ENCODE measurements around the gene YPEL1. TPM values are rescaled to one million over a fixed set of nuclear protein-coding genes. Genes with fewer than 3 reads are reported as not detected.

Gene YPEL1
- total RNA-seq, 4 donors from 2014 or later: 6.3 to 43.1 (median 16.5) TPM

DNA sequence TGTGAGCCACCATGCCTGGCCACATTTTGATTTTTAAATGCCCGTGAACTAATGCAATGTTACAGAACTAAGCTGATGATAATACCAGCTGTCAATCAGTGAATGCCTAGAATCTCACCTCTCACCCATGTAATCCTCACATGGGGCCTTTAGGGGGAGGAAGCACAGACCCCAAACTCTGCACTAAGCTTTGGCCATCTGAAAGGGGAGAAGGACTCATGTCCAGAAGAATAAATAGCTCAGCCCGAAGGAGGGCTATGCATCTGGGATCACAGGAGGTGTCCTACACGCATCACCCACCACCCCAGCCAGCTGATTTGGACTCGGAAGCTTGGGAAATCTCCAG lies 36.0 kb upstream of the YPEL1 start:
- no peak for DNase-seq (ENCODE audit: low spot score in 2 of 2)
- no peak overlapping the region for H3K4me3 ChIP-seq
- peak overlapping the region in 1 of 4 donors; percentile 32 for H3K27ac ChIP-seq
- no peak for TF ChIP-seq EP300 (IDR thresholded peaks at IDR 0.05)
- TF ChIP-seq CTCF (IDR thresholded peaks at IDR 0.05): no peak
- no peak for TF ChIP-seq POLR2A (IDR thresholded peaks at IDR 0.05)
- no peaks in the 10 kb centered on the region for H3K9me3 ChIP-seq
- peaks cover 0 to 64% (median 10%) of the 10 kb centered on the region in 3 donors for H3K36me3 ChIP-seq
- H3K27me3 ChIP-seq: no peaks in the 10 kb centered on the region
- 91 to 97% methylated on average over 4 of the region's 4 CpGs for WGBS, 2 donors
- H3K4me1 ChIP-seq: peaks cover 0 to 22% (median 6%) of the 10 kb centered on the region in 4 donors

DNA sequence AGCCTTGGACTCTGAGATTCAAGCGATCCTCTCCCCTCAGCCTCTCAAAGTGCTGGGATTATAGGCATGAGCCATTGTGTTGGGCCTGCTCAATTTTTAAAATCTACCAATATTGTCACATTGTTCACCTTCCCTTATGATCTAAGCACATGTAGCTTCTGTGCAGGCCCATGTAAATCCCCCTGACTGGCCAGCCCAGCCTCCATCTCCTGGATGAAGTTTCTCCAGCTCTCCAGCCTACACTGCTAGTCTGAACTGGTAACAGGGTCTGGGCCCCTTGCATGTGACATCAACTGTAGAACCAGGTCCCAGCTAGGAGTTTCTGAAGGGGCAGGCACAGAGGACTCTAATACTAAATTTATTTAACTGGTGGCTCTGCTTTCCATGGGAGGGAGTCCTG lies 32.8 kb upstream of the YPEL1 start:
- Histone ChIP-seq H3K27ac (no peak overlapping the region), H3K36me3 (peaks cover 0 to 95% (median 15%) of the 10 kb centered on the region in 3 donors), H3K4me3 (no peak overlapping the region), H3K27me3 (no peaks in the 10 kb centered on the region), H3K9me3 (no peaks in the 10 kb centered on the region), H3K4me1 (peaks cover 0 to 7% (median 2%) of the 10 kb centered on the region in 4 donors)
- TF ChIP-seq CTCF (IDR thresholded peaks at IDR 0.05): no peak
- TF ChIP-seq EP300 (IDR thresholded peaks at IDR 0.05): no peak
- TF ChIP-seq POLR2A (IDR thresholded peaks at IDR 0.05): no peak
- DNase-seq (ENCODE audit: low spot score in 2 of 2): no peak
- 43 to 100% methylated on average over 1 of the region's 1 CpG for WGBS, 2 donors

DNA sequence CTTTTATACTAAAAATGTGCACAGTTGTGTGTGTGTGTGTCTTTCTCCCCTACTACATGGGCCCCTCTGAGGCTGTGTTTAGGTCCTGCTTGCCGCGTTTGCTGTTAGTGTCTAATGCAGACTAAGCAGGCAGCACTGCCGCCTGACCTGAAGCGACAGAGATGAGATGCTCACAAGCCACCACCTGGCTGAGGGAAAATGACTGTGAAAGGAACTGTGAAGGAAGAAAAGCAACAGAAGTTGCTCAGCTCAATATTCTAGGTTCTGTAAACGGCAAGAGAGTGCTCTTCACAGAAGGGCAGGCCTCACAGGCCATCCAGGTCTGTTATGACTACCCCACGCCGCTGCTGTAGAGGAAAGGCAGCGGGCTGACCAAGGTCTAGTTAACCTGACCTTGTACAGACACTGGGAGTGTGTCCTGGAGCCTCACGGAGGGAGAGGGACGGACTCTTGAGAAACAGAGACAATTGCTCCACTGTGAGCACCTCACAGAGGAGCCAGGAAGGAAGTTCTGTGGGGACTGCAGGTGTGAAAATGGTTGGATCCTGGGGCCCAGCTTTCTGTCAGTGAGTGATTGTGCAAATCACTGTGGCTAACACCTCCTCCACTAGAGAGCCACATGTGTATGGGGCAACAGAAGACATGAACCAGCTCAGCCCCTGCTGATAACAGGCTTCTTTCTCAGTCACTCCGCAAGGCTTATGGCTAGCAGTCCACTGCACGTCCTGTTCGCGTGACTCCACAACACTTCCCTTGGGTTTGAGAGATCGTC lies 31.3 kb upstream of the YPEL1 start:
- H3K9me3 ChIP-seq: no peaks in the 10 kb centered on the region
- WGBS, 2 donors: 78 to 89% methylated on average over 15 of the region's 15 CpGs
- H3K27me3 ChIP-seq: no peaks in the 10 kb centered on the region
- TF ChIP-seq EP300 (IDR thresholded peaks at IDR 0.05): no peak
- no peak for TF ChIP-seq CTCF (IDR thresholded peaks at IDR 0.05)
- TF ChIP-seq POLR2A (IDR thresholded peaks at IDR 0.05): no peak
- peaks cover 0 to 5% (median 0%) of the 10 kb centered on the region in 4 donors for H3K4me1 ChIP-seq
- no peak overlapping the region for H3K27ac ChIP-seq
- H3K36me3 ChIP-seq: peaks cover 2 to 99% (median 15%) of the 10 kb centered on the region in 3 donors
- no peak overlapping the region for H3K4me3 ChIP-seq
- DNase-seq (ENCODE audit: low spot score in 2 of 2): no peak

DNA sequence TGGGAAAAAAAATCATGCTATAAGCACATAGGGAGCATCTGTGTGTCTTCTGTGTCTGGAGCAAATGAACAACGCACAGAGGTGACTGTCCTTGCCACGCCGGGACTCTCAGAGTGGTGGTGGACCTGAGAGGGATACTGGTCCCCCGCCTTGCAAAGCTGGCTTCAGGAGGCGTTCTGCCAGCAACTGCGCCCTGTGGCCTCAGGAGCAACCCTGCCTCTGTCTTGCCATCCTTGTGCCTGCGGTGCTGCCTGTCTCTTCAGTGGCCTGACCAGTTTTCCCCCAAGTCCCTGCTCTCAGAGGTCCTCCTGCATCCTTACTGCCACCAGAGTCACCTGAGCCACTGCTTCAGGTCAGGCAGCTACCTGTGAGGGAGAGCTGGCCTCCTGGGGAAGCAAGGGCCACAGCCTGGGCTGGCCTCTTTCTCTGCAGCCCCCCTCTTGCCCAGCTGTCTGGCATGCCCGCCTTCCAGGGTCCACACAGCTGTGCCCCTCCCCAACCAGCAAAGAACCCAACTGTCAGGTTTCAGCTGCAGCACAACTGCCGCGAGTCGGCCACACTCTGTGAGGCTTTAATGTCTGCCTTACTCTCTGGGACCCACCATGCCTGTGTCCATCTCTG lies 30.4 kb upstream of the YPEL1 start:
- Histone ChIP-seq H3K27me3 (no peaks in the 10 kb centered on the region), H3K4me3 (no peak overlapping the region), H3K36me3 (peaks cover 2 to 96% (median 15%) of the 10 kb centered on the region in 3 donors), H3K27ac (no peak overlapping the region), H3K9me3 (no peaks in the 10 kb centered on the region), H3K4me1 (peaks cover 0 to 5% (median 2%) of the 10 kb centered on the region in 4 donors)
- no peak for TF ChIP-seq CTCF (IDR thresholded peaks at IDR 0.05)
- no peak for TF ChIP-seq EP300 (IDR thresholded peaks at IDR 0.05)
- TF ChIP-seq POLR2A (IDR thresholded peaks at IDR 0.05): no peak
- no peak for DNase-seq (ENCODE audit: low spot score in 2 of 2)
- WGBS, 2 donors: 91% methylated on average over 11 of the region's 11 CpGs
